GM23338 (cell line): ENCODE results near the gene SPATA45. TPM values are rescaled to one million over a fixed set of nuclear protein-coding genes. Genes with fewer than 3 reads are reported as not detected.

ENCODE experiments used
- ATAC-seq: fragments of 200-7000 bp; cut with Tn5 transposase; 3 replicates; pipeline ENCODE4 v1.9.1; 2020
- DNase-seq: peaks from one replicate; pipeline ENCODE4 v3.0.0-alpha.2; 2015; ENCODE audit warnings: low spot score
- H2AFZ ChIP-seq: fragments of 200-600 bp; sonication (generic); 2 replicates; pipeline ENCODE4 v1.8.0; 2016; ENCODE audit warnings: antibody characterized with exemption, mild to moderate bottlenecking, moderate library complexity
- H3F3A ChIP-seq: fragments of 200-600 bp; sonication (generic); replicated peaks from 2 replicates; pipeline ENCODE4 v1.8.0; 2017; ENCODE audit warnings: antibody characterized with exemption, mixed run types, low read depth
- H3K27ac ChIP-seq: fragments of 200-600 bp; sonication (generic); 2 replicates; pipeline ENCODE4 v1.6.1; 2016; ENCODE audit warnings: low read depth
- H3K27me3 ChIP-seq: fragments of 200-600 bp; sonication (generic); 2 replicates; pipeline ENCODE4 v1.8.0; 2016; ENCODE audit warnings: mild to moderate bottlenecking, mixed run types, moderate library complexity; ENCODE audit not compliant: insufficient read depth
- H3K36me3 ChIP-seq: fragments of 200-600 bp; sonication (generic); 2 replicates; pipeline ENCODE4 v1.8.0; 2016; ENCODE audit warnings: mild to moderate bottlenecking; ENCODE audit not compliant: insufficient read depth
- H3K4me1 ChIP-seq: fragments of 200-600 bp; sonication (generic); 2 replicates; pipeline ENCODE4 v1.8.0; 2016; ENCODE audit warnings: mild to moderate bottlenecking, moderate library complexity; ENCODE audit not compliant: insufficient read depth
- H3K4me2 ChIP-seq: fragments of 200-600 bp; sonication (generic); 2 replicates; pipeline ENCODE4 v1.7.1; 2017; ENCODE audit warnings: mixed run types
- H3K4me3 ChIP-seq: fragments of 200-600 bp; sonication (generic); 2 replicates; pipeline ENCODE4 v1.6.1; 2016; ENCODE audit warnings: mixed run types
- H3K79me2 ChIP-seq: fragments of 200-600 bp; sonication (generic); replicated peaks from 2 replicates; pipeline ENCODE4 v1.8.0; 2017; ENCODE audit warnings: mild to moderate bottlenecking; ENCODE audit not compliant: insufficient read depth
- H3K9me2 ChIP-seq: fragments of 200-600 bp; sonication (generic); 2 replicates; pipeline ENCODE4 v1.8.0; 2017; ENCODE audit not compliant: insufficient read depth
- H4K20me1 ChIP-seq: fragments of 200-600 bp; sonication (generic); replicated peaks from 2 replicates; pipeline ENCODE4 v1.8.0; 2017; ENCODE audit warnings: mild to moderate bottlenecking; ENCODE audit not compliant: insufficient read depth
- H3K27ac Mint-ChIP-seq: 2 replicates; pipeline ENCODE4 v1.8.0; 2020; ENCODE audit warnings: inconsistent platforms, mild to moderate bottlenecking, moderate library complexity, mixed read lengths
- H3K27me3 Mint-ChIP-seq: 3 replicates; pipeline ENCODE4 v1.8.0; 2022; ENCODE audit warnings: low read depth, mild to moderate bottlenecking, moderate library complexity, mixed read lengths, inconsistent platforms; ENCODE audit not compliant: insufficient read depth, poor library complexity
- H3K36me3 Mint-ChIP-seq: 3 replicates; pipeline ENCODE4 v1.8.0; 2021; ENCODE audit warnings: low read depth, mild to moderate bottlenecking, inconsistent platforms, moderate library complexity, mixed read lengths
- H3K4me1 Mint-ChIP-seq: 3 replicates; pipeline ENCODE4 v1.8.0; 2020; ENCODE audit warnings: mild to moderate bottlenecking, inconsistent platforms, mixed read lengths
- H3K4me3 Mint-ChIP-seq: 3 replicates; pipeline ENCODE4 v1.8.0; 2021; ENCODE audit warnings: moderate library complexity, mild to moderate bottlenecking, inconsistent platforms, mixed read lengths
- H3K9me3 Mint-ChIP-seq: 3 replicates; pipeline ENCODE4 v1.8.0; 2020; ENCODE audit warnings: moderate library complexity, mild to moderate bottlenecking, inconsistent platforms, mixed read lengths
- CREB1 ChIP-seq: fragments of 250-450 bp; sonication (Bioruptor Pico); IDR thresholded peaks from 2 replicates; pipeline ENCODE4 v1.5.0; 2020; ENCODE audit warnings: low read depth, mild to moderate bottlenecking, moderate library complexity
- CTCF ChIP-seq, 2 experiments: fragments of 200-600 bp in 1 of 2; sonication (generic) in 1 of 2; conservative IDR thresholded peaks; 2 replicates each; pipeline versions ENCODE4 v1.5.1 to v1.6.1; 2016 to 2017; ENCODE audit warnings: antibody characterized with exemption in 2 of 2, low read depth in 2 of 2, mild to moderate bottlenecking in 2 of 2, moderate library complexity in 1 of 2
- EZH2 ChIP-seq: fragments of 200-600 bp; sonication (generic); IDR thresholded peaks from one replicate; pipeline ENCODE4 v1.8.0; 2017; ENCODE audit warnings: antibody characterized with exemption, mild to moderate bottlenecking, low read depth; ENCODE audit not compliant: unreplicated experiment
- EZH2phosphoT487 ChIP-seq: fragments of 200-600 bp; sonication (generic); IDR thresholded peaks from one replicate; pipeline ENCODE4 v1.8.1; 2018; ENCODE audit warnings: antibody characterized with exemption; ENCODE audit not compliant: unreplicated experiment
- JUNB ChIP-seq: IDR thresholded peaks from one replicate; pipeline ENCODE4 v1.6.1; 2016; ENCODE audit warnings: antibody characterized with exemption; ENCODE audit not compliant: unreplicated experiment
- STAT1 ChIP-seq: IDR thresholded peaks from one replicate; pipeline ENCODE4 v1.6.1; 2016; ENCODE audit warnings: antibody characterized with exemption; ENCODE audit not compliant: unreplicated experiment
- ZNF114 ChIP-seq: fragments of 250-450 bp; sonication (Bioruptor Pico); IDR thresholded peaks from 2 replicates; pipeline ENCODE4 v1.5.0; 2020; ENCODE audit warnings: mild to moderate bottlenecking, moderate library complexity
- ZNF331 ChIP-seq: fragments of 250-450 bp; sonication (Bioruptor Pico); IDR thresholded peaks from 2 replicates; pipeline ENCODE4 v1.5.0; 2020; ENCODE audit warnings: low read depth, mild to moderate bottlenecking, moderate library complexity
- ZNF462 ChIP-seq: fragments of 250-450 bp; sonication (Bioruptor Pico); IDR thresholded peaks from 2 replicates; pipeline ENCODE4 v1.5.0; 2020; ENCODE audit warnings: mild to moderate bottlenecking, moderate library complexity
- polyA plus RNA-seq: library from polyadenylated mRNA; unstranded; fragments of >200 nt; fragmentation: Nextera tagmentation; extraction: Ambion mirVana; gene quantifications from 2 replicates; pipeline ENCODE4 v1.2.1, GENCODE V29; 2016
- total RNA-seq: library from RNA; depleted of rRNA; stranded (reverse); fragments of >200 nt; shearing (Covaris generic); gene quantifications from 2 replicates; pipeline ENCODE4 v1.2.3, GENCODE V29; 2014

Gene SPATA45
- total and polyA plus RNA-seq, 2 experiments from 2014 or later = not detected

- TF ChIP-seq ZNF462 = no peak
Measured at GRCh38 chr1:212825798-212826452, 21.5 kb downstream of the SPATA45 start (continued).

GRCh38 chr1:212824201-212824600 is 23.2 kb downstream of the SPATA45 start:
- Mint-ChIP-seq H3K4me3 (no peak overlapping the region), H3K9me3 (peaks cover 46% of the 10 kb centered on the region), H3K4me1 (peaks cover 4% of the 10 kb centered on the region; the same call in 2 of the 3 replicates), H3K27ac (no peak overlapping the region), H3K36me3 (peaks cover 35% of the 10 kb centered on the region), H3K27me3 (peaks cover 6% of the 10 kb centered on the region)
- no peak for ATAC-seq
- H3K36me3 ChIP-seq = peaks cover 12% of the 10 kb centered on the region; the same call in 1 of the 2 replicates
- TF ChIP-seq EZH2 (no peak), EZH2phosphoT487 (no peak), ZNF114 (CRISPR knock-in tag) (no peak), ZNF331 (no peak), STAT1 (no peak), CTCF (conservative IDR thresholded peaks at IDR 0.05; ENCODE audit: low read depth in 2 of 2) (no peak), CREB1 (CRISPR knock-in tag) (no peak), JUNB (no peak)
- no peak overlapping the region for H3K4me3 ChIP-seq
- no peaks in the 10 kb centered on the region for H3F3A ChIP-seq
- no peak overlapping the region for H3K27ac ChIP-seq
- H3K79me2 ChIP-seq = no peaks in the 10 kb centered on the region
- peaks cover 6% of the 10 kb centered on the region; the same call in 1 of the 2 replicates for H3K4me1 ChIP-seq
- no peaks in the 10 kb centered on the region for H4K20me1 ChIP-seq
- H3K27me3 ChIP-seq = no peaks in the 10 kb centered on the region
- DNase-seq = no peak
- no peak overlapping the region for H3K4me2 ChIP-seq
- H3K9me2 ChIP-seq = no peaks in the 10 kb centered on the region
- no peak overlapping the region for H2AFZ ChIP-seq
